Measurements from ENCODE around the gene JTB.

JTB gene

GRCh38 chr1:153967107-153967999 is 10.1 kb downstream of the JTB start, which contains the start of gene CREB3L4:
TSS of gene CREB3L4 (plus strand) at chr1:153967902. CDS start at chr1:153968526, 624 bp downstream.
- H3K9me3 Mint-ChIP-seq: no peaks in the 10 kb centered on the region
- H3K27me3 Mint-ChIP-seq (ENCODE audit: low read depth): no peaks in the 10 kb centered on the region
- TF ChIP-seq CTCF (IDR thresholded peaks at IDR 0.05; ENCODE audit: unreplicated experiment in 3 of 3): peak in 2 of 3 experiments; percentile 33 to 44
- H3K36me3 Mint-ChIP-seq (ENCODE audit: low read depth): peaks cover 4% of the 10 kb centered on the region
- H3K4me3 Mint-ChIP-seq: peak within 1 kb of the TSS; percentile 91 to 95 (median 94)
- peaks cover 46% of the 10 kb centered on the region for H3K4me1 Mint-ChIP-seq
- H3K27ac Mint-ChIP-seq: peak within 1 kb of the TSS; percentile 94 to 99 (median 96)

- H3K27ac Mint-ChIP-seq: peak overlapping the region; percentile 77 to 98 (median 94)
- peak overlapping the region; percentile 85 to 92 (median 86) for H3K4me3 Mint-ChIP-seq
- H3K36me3 Mint-ChIP-seq (ENCODE audit: low read depth): peaks cover 14% of the 10 kb centered on the region
- peaks cover 56% of the 10 kb centered on the region for H3K4me1 Mint-ChIP-seq
- no peaks in the 10 kb centered on the region for H3K9me3 Mint-ChIP-seq
- no peak for TF ChIP-seq CTCF (IDR thresholded peaks at IDR 0.05; ENCODE audit: unreplicated experiment in 3 of 3)
- no peaks in the 10 kb centered on the region for H3K27me3 Mint-ChIP-seq (ENCODE audit: low read depth)
These were observed 13.6 kb downstream of the JTB start for GRCh38 chr1:153963850-153964331.

GRCh38 chr1:153963030-153963849 is 14.2 kb downstream of the JTB start, which contains the start of gene SLC39A1:
TSS of gene SLC39A1 (minus strand) at chr1:153963537. CDS start at chr1:153962715, 822 bp downstream.
- Mint-ChIP-seq H3K27me3 (ENCODE audit: low read depth) (no peaks in the 10 kb centered on the region), H3K4me1 (peaks cover 52% of the 10 kb centered on the region), H3K27ac (peak within 1 kb of the TSS; percentile 77 to 98 (median 94)), H3K36me3 (ENCODE audit: low read depth) (peaks cover 14% of the 10 kb centered on the region), H3K4me3 (peak within 1 kb of the TSS; percentile 85 to 92 (median 86)), H3K9me3 (no peaks in the 10 kb centered on the region)
- TF ChIP-seq CTCF (IDR thresholded peaks at IDR 0.05; ENCODE audit: unreplicated experiment in 3 of 3): no peak

GRCh38 chr1:153962088-153963029 is 15.1 kb downstream of the JTB start:
- Mint-ChIP-seq H3K27me3 (ENCODE audit: low read depth) (no peaks in the 10 kb centered on the region), H3K4me1 (peaks cover 52% of the 10 kb centered on the region), H3K27ac (peak overlapping the region; percentile 77 to 98 (median 94)), H3K36me3 (ENCODE audit: low read depth) (peaks cover 14% of the 10 kb centered on the region), H3K9me3 (no peaks in the 10 kb centered on the region), H3K4me3 (peak overlapping the region; percentile 85 to 92 (median 86))
- TF ChIP-seq CTCF (IDR thresholded peaks at IDR 0.05; ENCODE audit: unreplicated experiment in 3 of 3): no peak

GRCh38 chr1:153961421-153961820 is 16.1 kb downstream of the JTB start:
- H3K27me3 Mint-ChIP-seq (ENCODE audit: low read depth): no peaks in the 10 kb centered on the region
- H3K27ac Mint-ChIP-seq: peak overlapping the region; percentile 37 to 94 (median 79)
- H3K36me3 Mint-ChIP-seq (ENCODE audit: low read depth): peaks cover 14% of the 10 kb centered on the region
- peak overlapping the region; percentile 85 to 92 (median 86) for H3K4me3 Mint-ChIP-seq
- no peaks in the 10 kb centered on the region for H3K9me3 Mint-ChIP-seq
- H3K4me1 Mint-ChIP-seq: peaks cover 55% of the 10 kb centered on the region
- TF ChIP-seq CTCF (IDR thresholded peaks at IDR 0.05; ENCODE audit: unreplicated experiment in 3 of 3): no peak
